GM23248 (cell line): ENCODE data around the gene DRC3. TPM values are rescaled to one million over a fixed set of nuclear protein-coding genes. Genes with fewer than 3 reads are reported as not detected.

Experiments
- DNase-seq: peaks from one replicate; pipeline ENCODE4 v3.0.0-alpha.2; 2015
- H2AFZ ChIP-seq: fragments of 200-600 bp; sonication (generic); 2 replicates; pipeline ENCODE4 v1.6.1; 2016; ENCODE audit warnings: antibody characterized with exemption
- H3F3A ChIP-seq: fragments of 200-600 bp; sonication (generic); 2 replicates; pipeline ENCODE4 v1.6.1; 2016; ENCODE audit warnings: mild to moderate bottlenecking, antibody characterized with exemption, mixed run types; ENCODE audit not compliant: insufficient read depth
- H3K27ac ChIP-seq: fragments of 200-600 bp; sonication (generic); 2 replicates; pipeline ENCODE4 v1.5.1; 2016; ENCODE audit warnings: mild to moderate bottlenecking
- H3K27me3 ChIP-seq: fragments of 200-600 bp; sonication (generic); replicated peaks from 2 replicates; pipeline ENCODE4 v1.6.1; 2016; ENCODE audit warnings: mild to moderate bottlenecking; ENCODE audit not compliant: insufficient read depth
- H3K36me3 ChIP-seq: fragments of 200-600 bp; sonication (generic); 2 replicates; pipeline ENCODE4 v1.6.1; 2016; ENCODE audit warnings: low read depth, mild to moderate bottlenecking
- H3K4me1 ChIP-seq: fragments of 200-600 bp; sonication (generic); 2 replicates; pipeline ENCODE4 v1.6.1; 2016; ENCODE audit warnings: mild to moderate bottlenecking; ENCODE audit not compliant: insufficient read depth
- H3K4me2 ChIP-seq: fragments of 200-600 bp; sonication (generic); one replicate; pipeline ENCODE4 v1.6.1; 2016; ENCODE audit warnings: mild to moderate bottlenecking; ENCODE audit not compliant: unreplicated experiment
- H3K4me3 ChIP-seq: fragments of 200-600 bp; sonication (generic); 2 replicates; pipeline ENCODE4 v1.5.1; 2016; ENCODE audit warnings: mild to moderate bottlenecking
- H3K79me2 ChIP-seq: fragments of 200-600 bp; sonication (generic); 2 replicates; pipeline ENCODE4 v1.6.1; 2016; ENCODE audit warnings: mild to moderate bottlenecking; ENCODE audit not compliant: insufficient read depth
- H3K9ac ChIP-seq: fragments of 200-600 bp; sonication (generic); 2 replicates; pipeline ENCODE4 v1.6.1; 2016; ENCODE audit warnings: mild to moderate bottlenecking
- H3K9me2 ChIP-seq: fragments of 200-600 bp; sonication (generic); 2 replicates; pipeline ENCODE4 v1.6.1; 2016; ENCODE audit warnings: mixed run types, mild to moderate bottlenecking, moderate library complexity; ENCODE audit not compliant: insufficient read depth
- H3K9me3 ChIP-seq: fragments of 200-600 bp; sonication (generic); one replicate; pipeline ENCODE4 v1.6.1; 2017; ENCODE audit warnings: low read depth
- H4K20me1 ChIP-seq: fragments of 200-600 bp; sonication (generic); 2 replicates; pipeline ENCODE4 v1.6.0; 2016; ENCODE audit not compliant: insufficient read depth
- EZH2 ChIP-seq: fragments of 200-600 bp; sonication (generic); IDR thresholded peaks from 2 replicates; pipeline ENCODE4 v1.6.1; 2018; ENCODE audit warnings: antibody characterized with exemption, mild to moderate bottlenecking; ENCODE audit not compliant: insufficient read depth, poor library complexity, severe bottlenecking
- EZH2phosphoT487 ChIP-seq: fragments of 200-600 bp; sonication (generic); IDR thresholded peaks from 2 replicates; pipeline ENCODE4 v1.6.1; 2018; ENCODE audit warnings: antibody characterized with exemption, moderate library complexity, mild to moderate bottlenecking, low read depth; ENCODE audit not compliant: insufficient read depth
- WGBS, 2 experiments: methylation state at CpG; one replicate each; pipeline ENCODE4 v1.1.6; 2015 to 2017; ENCODE audit warnings: low lambda C conversion rate in 2 of 2, low coverage in 1 of 2; ENCODE audit errors: missing lambda C conversion rate in 2 of 2; 5-methylcytosine and 5-hydroxymethylcytosine counted together
- in situ Hi-C: fragments of 300-500 bp; cut with MboI; formaldehyde crosslinking; loops from 2 replicates; pipeline ENCODE4 v1.15.0; 2020
- polyA plus RNA-seq: library from polyadenylated mRNA; unstranded; fragments of >200 nt; fragmentation: Nextera tagmentation; extraction: Ambion mirVana; gene quantifications from 2 replicates; pipeline ENCODE4 v1.2.1, GENCODE V29; 2016
- total RNA-seq: library from RNA; depleted of rRNA; stranded (reverse); fragments of >200 nt; shearing (Covaris generic); gene quantifications from 2 replicates; pipeline ENCODE4 v1.2.3, GENCODE V29; 2014

Gene DRC3
- total and polyA plus RNA-seq, 2 experiments from 2014 or later = 3.2 to 3.6 TPM

DNA sequence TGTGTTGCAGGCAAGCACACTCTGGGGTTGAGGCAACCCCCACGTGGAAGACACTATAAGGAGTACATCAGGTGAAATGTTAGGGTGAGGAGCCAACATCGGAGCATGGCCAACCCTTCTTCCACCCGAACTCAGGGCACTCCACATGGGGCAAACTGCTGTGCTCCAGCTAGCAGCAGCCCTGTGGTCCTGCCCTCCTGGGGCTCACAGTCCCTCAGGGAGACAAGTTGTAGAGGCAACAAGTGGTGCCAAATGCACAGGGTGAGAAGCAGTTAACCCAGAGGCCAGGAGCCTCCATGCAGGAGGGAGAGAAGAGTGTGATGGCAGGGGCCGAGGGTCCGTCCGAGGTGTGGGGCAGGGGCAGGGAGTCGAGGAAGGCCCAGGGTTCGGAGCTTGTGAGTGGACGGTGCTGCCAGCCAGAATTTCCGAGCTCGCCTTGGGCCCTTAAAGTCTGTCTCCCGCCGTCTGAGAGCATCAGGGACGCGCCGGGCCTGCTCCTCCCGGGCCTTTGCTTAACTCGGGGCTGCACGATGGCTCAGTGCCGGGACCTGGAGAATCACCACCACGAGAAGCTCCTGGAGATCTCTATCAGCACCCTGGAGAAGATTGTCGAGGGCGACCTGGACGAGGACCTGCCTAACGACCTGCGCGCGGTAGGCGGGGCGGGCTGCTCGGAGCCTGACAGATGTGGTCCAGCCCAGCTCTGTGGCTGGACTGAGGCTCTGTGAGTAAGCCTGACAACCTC, 34.0 kb downstream of the DRC3 start:
- Histone ChIP-seq H3K9ac (no peak overlapping the region), H3K4me2 (no peak overlapping the region), H3K27me3 (no peaks in the 10 kb centered on the region), H3K36me3 (no peaks in the 10 kb centered on the region), H3K4me1 (peaks cover 22% of the 10 kb centered on the region), H3K4me3 (no peak overlapping the region), H3K27ac (no peak overlapping the region), H2AFZ (no peak overlapping the region), H3F3A (peaks cover 17% of the 10 kb centered on the region), H3K9me3 (no peaks in the 10 kb centered on the region), H3K9me2 (no peaks in the 10 kb centered on the region), H4K20me1 (no peaks in the 10 kb centered on the region), H3K79me2 (no peaks in the 10 kb centered on the region)
- WGBS, 2 experiments = 79 to 80% methylated on average over 26 to 31 of the region's 31 CpGs
- no peak for DNase-seq
- in situ Hi-C loops = no loop called here
- TF ChIP-seq EZH2 (no peak), EZH2phosphoT487 (no peak)

DNA sequence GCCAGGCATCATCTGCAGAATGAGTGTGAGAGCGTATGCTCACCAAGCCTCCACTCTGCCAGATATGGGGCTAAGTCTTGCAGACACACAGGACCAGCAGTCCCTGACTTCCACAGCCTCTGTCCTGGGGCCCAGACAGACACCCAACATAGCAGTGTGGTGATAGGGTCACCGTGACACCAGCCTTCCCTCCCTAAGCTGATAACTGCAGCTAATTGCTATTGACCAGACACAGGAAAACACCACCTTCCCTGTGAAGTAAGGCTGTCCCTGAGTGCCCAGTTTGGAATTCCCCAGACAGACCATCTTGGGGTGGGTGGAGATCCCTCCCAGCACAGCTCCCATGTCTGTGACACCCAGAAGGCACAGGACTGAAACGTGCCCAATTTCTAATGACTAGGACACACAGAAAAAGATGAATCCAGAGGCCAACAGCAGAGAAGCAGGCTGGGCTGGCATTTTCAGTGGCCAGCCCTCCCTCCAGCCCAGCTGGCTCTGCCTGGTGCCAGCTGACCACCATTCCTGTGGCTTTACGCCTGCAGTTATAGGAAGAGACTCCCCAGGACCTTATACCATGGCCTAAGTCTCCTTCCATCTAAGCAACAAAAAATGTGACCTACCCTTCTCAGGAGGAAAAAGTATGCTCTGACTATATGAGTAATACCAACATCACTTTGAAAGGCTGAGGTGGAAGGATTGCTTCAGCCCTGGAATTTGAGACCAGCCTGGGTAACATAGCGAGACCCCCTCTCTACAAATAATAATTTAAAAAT, 36.0 kb downstream of the DRC3 start:
- in situ Hi-C loops = no loop called here
- no peaks in the 10 kb centered on the region for H3K9me3 ChIP-seq
- WGBS, 2 experiments = 68 to 72% methylated on average over 5 of the region's 5 CpGs

DNA sequence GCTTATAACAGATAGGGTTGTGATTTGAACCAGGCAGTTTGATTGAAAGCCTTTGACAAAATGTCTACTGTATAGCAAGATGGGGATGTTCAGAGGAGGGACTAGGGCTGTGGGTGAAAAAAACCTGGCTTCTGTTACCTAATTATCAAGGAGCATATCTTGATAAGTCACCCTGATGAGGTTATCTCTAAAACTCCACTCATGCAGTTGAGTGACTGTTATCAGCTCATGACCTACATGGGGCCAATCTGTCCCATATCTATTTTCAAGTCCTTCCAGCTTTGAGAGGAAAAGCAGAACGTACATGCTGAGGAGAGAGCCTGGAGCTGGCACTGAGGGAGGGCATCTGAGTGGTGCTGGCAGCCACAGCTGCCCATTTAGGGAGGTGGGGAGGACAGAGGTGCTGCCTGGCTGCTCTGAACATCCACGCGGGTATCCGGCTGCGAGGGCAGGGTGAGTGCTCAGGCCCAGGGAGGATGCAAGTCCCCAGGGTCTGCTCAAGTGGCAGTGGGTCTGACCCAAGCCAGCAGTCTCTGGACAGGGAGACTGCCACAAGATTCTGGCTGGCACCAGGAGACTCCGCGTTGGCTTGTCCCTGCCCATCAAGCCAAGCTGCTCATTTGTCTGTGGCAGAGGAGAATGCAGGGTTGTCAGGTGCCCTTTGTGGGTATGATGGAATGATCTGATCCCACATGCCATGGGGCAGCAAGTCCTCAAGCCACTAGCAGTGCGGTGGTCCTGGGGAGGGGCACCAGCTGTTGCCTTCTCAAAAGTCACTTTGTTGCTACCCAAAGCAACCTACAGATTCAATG, 37.2 kb downstream of the DRC3 start:
- H3K27ac ChIP-seq = peak overlapping the region; percentile 76
- TF ChIP-seq EZH2phosphoT487 = no peak
- no peak for TF ChIP-seq EZH2
- DNase-seq = no peak

More for the DNA sequence above, 36.0 kb downstream of the DRC3 start:
- no peaks in the 10 kb centered on the region for H3K79me2 ChIP-seq
- no peaks in the 10 kb centered on the region for H4K20me1 ChIP-seq
- peak overlapping the region; percentile 76 for H3K27ac ChIP-seq
- no peaks in the 10 kb centered on the region for H3K36me3 ChIP-seq
- H2AFZ ChIP-seq = no peak overlapping the region
- TF ChIP-seq EZH2phosphoT487 = no peak
- TF ChIP-seq EZH2 = no peak
- DNase-seq = peak; percentile 90
- H3K9me2 ChIP-seq = no peaks in the 10 kb centered on the region
- peak overlapping the region; percentile 30 for H3K9ac ChIP-seq
- H3K27me3 ChIP-seq = no peaks in the 10 kb centered on the region
- peaks cover 17% of the 10 kb centered on the region for H3F3A ChIP-seq
- H3K4me3 ChIP-seq = 0 out of 2 replicates have a peak overlapping the region, but pooled peaks have one; percentile 1
- H3K4me2 ChIP-seq = peak overlapping the region; percentile 31
- peaks cover 19% of the 10 kb centered on the region for H3K4me1 ChIP-seq

GRCh38 chr17:18011286-18011685, 38.6 kb downstream of the DRC3 start:
- DNase-seq = no peak
- Histone ChIP-seq H3K36me3 (no peaks in the 10 kb centered on the region), H3K4me1 (peaks cover 19% of the 10 kb centered on the region), H4K20me1 (no peaks in the 10 kb centered on the region), H3K9me3 (no peaks in the 10 kb centered on the region), H3F3A (peaks cover 17% of the 10 kb centered on the region), H3K27ac (no peak overlapping the region), H2AFZ (no peak overlapping the region), H3K4me3 (no peak overlapping the region), H3K9ac (no peak overlapping the region), H3K79me2 (no peaks in the 10 kb centered on the region), H3K4me2 (no peak overlapping the region), H3K27me3 (no peaks in the 10 kb centered on the region), H3K9me2 (no peaks in the 10 kb centered on the region)
- WGBS, 2 experiments = 95 to 97% methylated on average over 5 of the region's 5 CpGs
- in situ Hi-C loops = no loop called here
- no peak for TF ChIP-seq EZH2
- no peak for TF ChIP-seq EZH2phosphoT487

More for the DNA sequence above, 37.2 kb downstream of the DRC3 start:
- no peaks in the 10 kb centered on the region for H3K9me2 ChIP-seq
- H3K4me1 ChIP-seq = peaks cover 19% of the 10 kb centered on the region
- no peaks in the 10 kb centered on the region for H4K20me1 ChIP-seq
- 88 to 89% methylated on average over 8 of the region's 8 CpGs for WGBS, 2 experiments
- peaks cover 17% of the 10 kb centered on the region for H3F3A ChIP-seq
- H3K4me3 ChIP-seq = no peak overlapping the region
- no peaks in the 10 kb centered on the region for H3K79me2 ChIP-seq
- H3K4me2 ChIP-seq = peak overlapping the region; percentile 31
- in situ Hi-C loops = no loop called here
- no peaks in the 10 kb centered on the region for H3K36me3 ChIP-seq
- H2AFZ ChIP-seq = no peak overlapping the region
- H3K27me3 ChIP-seq = no peaks in the 10 kb centered on the region
- H3K9ac ChIP-seq = peak overlapping the region; percentile 30; the same call in 1 of the 2 replicates
- H3K9me3 ChIP-seq = no peaks in the 10 kb centered on the region
